T-cell (primary cell): ENCODE data around the gene FHIT. TPM values are rescaled to one million over a fixed set of nuclear protein-coding genes. Genes with fewer than 3 reads are reported as not detected.

Source experiments
- ATAC-seq, 4 experiments: fragments of 200-7000 bp in 3 of 4; fragments of 150-1000 bp in 1 of 4; cut with Tn5 transposase; replicated peaks in 1 of 4; 1 replicate in 3 of 4; 2 replicates in 1 of 4; pipeline ENCODE4 v1.10.0; 2021; ENCODE audit warnings: moderate library complexity in 3 of 4, mild to moderate bottlenecking in 2 of 4, moderate number of reproducible peaks in 1 of 4
- CTCF ChIA-PET, 2 donors: fragments of 300-600 bp; sonication (Branson Sonifier 250); formaldehyde crosslinking; loops; one replicate each; lab custom pipeline; 2022; ENCODE audit warnings: antibody characterized with exemption in 2 of 2; lab: Charles Lee
- POLR2A ChIA-PET, 2 donors: fragments of 300-600 bp; sonication (Branson Sonifier 250); formaldehyde crosslinking; loops; one replicate each; lab custom pipeline; 2022; ENCODE audit warnings: antibody characterized with exemption in 2 of 2; lab: Charles Lee
- DNase-seq, 35 experiments: peaks; one replicate each; pipeline versions ENCODE4 v3.0.0 to v3.0.0-alpha.2; 2013 to 2023
- H3K27ac ChIP-seq: one replicate; pipeline ENCODE4 v1.5.1; 2013; ENCODE audit warnings: low read length
- H3K27me3 ChIP-seq, 2 experiments: replicated peaks in 1 of 2; 1 replicate in 1 of 2; 2 replicates in 1 of 2; pipeline versions ENCODE4 v1.6.1 to v1.7.0; 2013; ENCODE audit warnings: low read length in 1 of 2, mixed read lengths in 1 of 2; ENCODE audit not compliant: control insufficient read depth in 2 of 2, insufficient read depth in 2 of 2; ENCODE audit errors: extremely low read depth in 1 of 2
- H3K36me3 ChIP-seq, 2 donors: 1 replicate in 1 of 2; 2 replicates in 1 of 2; pipeline versions ENCODE4 v1.6.1 to v1.7.0; 2013; ENCODE audit warnings: low read length in 1 of 2; ENCODE audit not compliant: control insufficient read depth in 2 of 2, insufficient read depth in 1 of 2; ENCODE audit errors: extremely low read depth in 1 of 2
- H3K4me1 ChIP-seq, 2 experiments: 1 replicate in 1 of 2; 2 replicates in 1 of 2; pipeline versions ENCODE4 v1.6.1 to v1.7.0; 2013; ENCODE audit warnings: low read length in 2 of 2, mixed read lengths in 1 of 2; ENCODE audit not compliant: insufficient read depth in 2 of 2, control insufficient read depth in 1 of 2; ENCODE audit errors: extremely low read depth in 1 of 2
- H3K4me3 ChIP-seq, 2 donors: 1 replicate in 1 of 2; 2 replicates in 1 of 2; pipeline versions ENCODE4 v1.5.1 to v1.7.0; 2013; ENCODE audit warnings: mild to moderate bottlenecking in 2 of 2, low read length in 1 of 2, moderate library complexity in 1 of 2; ENCODE audit not compliant: control insufficient read depth in 1 of 2; ENCODE audit errors: extremely low read depth in 1 of 2
- H3K9me3 ChIP-seq: 2 replicates; pipeline ENCODE4 v1.7.0; 2013
- H3K27ac Mint-ChIP-seq, 2 donors: one replicate each; pipeline ENCODE4 v1.8.0; 2020 to 2021; ENCODE audit warnings: mild to moderate bottlenecking in 2 of 2, mixed read lengths in 2 of 2
- H3K27me3 Mint-ChIP-seq, 2 donors: one replicate each; pipeline ENCODE4 v1.8.0; 2021 to 2022; ENCODE audit warnings: mixed read lengths in 2 of 2
- H3K36me3 Mint-ChIP-seq: one replicate; pipeline ENCODE4 v1.8.0; 2021; ENCODE audit warnings: mixed read lengths
- H3K4me1 Mint-ChIP-seq, 3 donors: one replicate each; pipeline ENCODE4 v1.8.0; 2020 to 2022; ENCODE audit warnings: mixed read lengths in 3 of 3, mild to moderate bottlenecking in 1 of 3
- H3K4me3 Mint-ChIP-seq, 3 donors: one replicate each; pipeline ENCODE4 v1.8.0; 2020 to 2022; ENCODE audit warnings: mild to moderate bottlenecking in 3 of 3, mixed read lengths in 3 of 3, moderate library complexity in 3 of 3
- H3K9me3 Mint-ChIP-seq, 3 donors: one replicate each; pipeline ENCODE4 v1.8.0; 2020 to 2022; ENCODE audit warnings: mixed read lengths in 3 of 3
- WGBS: methylation state at CpG from one replicate; pipeline ENCODE4 v1.1.5; 2013; ENCODE audit warnings: missing lambda C conversion rate; ENCODE audit not compliant: insufficient coverage; 5-methylcytosine and 5-hydroxymethylcytosine counted together
- total RNA-seq, 35 experiments: library from RNA in 6 of 35; stranded (reverse) in 6 of 35; fragments of 120-200 nt in 1 of 35; gene quantifications; one replicate each; pipeline versions ENCODE4 v1.2.1 to v1.2.4 and lab custom pipeline; 2013 to 2026

The FHIT gene
- total RNA-seq, 5 donors from 2014 or later (not counting 1 experiment from before 2014, with no cell fraction given) = 33.1 to 197 (median 78.3) TPM

- Histone ChIP-seq H3K4me1 (no peaks in the 10 kb centered on the region), H3K9me3 (no peaks in the 10 kb centered on the region), H3K27ac (no peak overlapping the region), H3K36me3 (no peaks in the 10 kb centered on the region), H3K27me3 (no peaks in the 10 kb centered on the region), H3K4me3 (no peak overlapping the region)
- no peak for DNase-seq
- no peak overlapping the region for H3K27ac Mint-ChIP-seq
- WGBS = 100% methylated on average over 1 of the region's 2 CpGs
- ATAC-seq = no peak
- H3K4me3 Mint-ChIP-seq = no peak overlapping the region
- ChIA-PET POLR2A (no interaction called here), CTCF (no interaction called here)
- no peaks in the 10 kb centered on the region for H3K27me3 Mint-ChIP-seq
- H3K9me3 Mint-ChIP-seq = peaks cover 3 to 4% (median 3%) of the 10 kb centered on the region in 3 donors
- H3K36me3 Mint-ChIP-seq = no peaks in the 10 kb centered on the region
- no peaks in the 10 kb centered on the region for H3K4me1 Mint-ChIP-seq
Measured at GRCh38 chr3:60509471-60509870, 741.8 kb downstream of the FHIT start.

GRCh38 chr3:60504827-60505457, 746.3 kb downstream of the FHIT start:
- CTCF ChIA-PET = no interaction called here
- no peaks in the 10 kb centered on the region for H3K36me3 ChIP-seq
- H3K4me1 Mint-ChIP-seq = no peaks in the 10 kb centered on the region
- H3K9me3 ChIP-seq = no peaks in the 10 kb centered on the region
- no peak overlapping the region for H3K4me3 Mint-ChIP-seq
- no peaks in the 10 kb centered on the region for H3K36me3 Mint-ChIP-seq
- no peaks in the 10 kb centered on the region for H3K4me1 ChIP-seq
- no peaks in the 10 kb centered on the region for H3K27me3 Mint-ChIP-seq
- DNase-seq = no peak
- POLR2A ChIA-PET = no interaction called here
- H3K27me3 ChIP-seq = no peaks in the 10 kb centered on the region
- no peak overlapping the region for H3K4me3 ChIP-seq
- peaks cover 3 to 4% (median 3%) of the 10 kb centered on the region in 3 donors for H3K9me3 Mint-ChIP-seq
- 100% methylated on average over 1 of the region's 1 CpG for WGBS
- H3K27ac Mint-ChIP-seq = no peak overlapping the region
- ATAC-seq = no peak
- no peak overlapping the region for H3K27ac ChIP-seq

- no peaks in the 10 kb centered on the region for H3K4me1 ChIP-seq
- ATAC-seq (no peak), DNase-seq (no peak)
- peaks cover 0 to 4% (median 3%) of the 10 kb centered on the region in 3 donors for H3K9me3 Mint-ChIP-seq
- H3K4me1 Mint-ChIP-seq = no peaks in the 10 kb centered on the region
- H3K4me3 ChIP-seq = no peak overlapping the region
- H3K27ac Mint-ChIP-seq = no peak overlapping the region
- no CpG with 5 or more reads among the region's 6 CpGs for WGBS
- no peaks in the 10 kb centered on the region for H3K27me3 Mint-ChIP-seq
- no peaks in the 10 kb centered on the region for H3K27me3 ChIP-seq
- no peaks in the 10 kb centered on the region for H3K36me3 ChIP-seq
- H3K36me3 Mint-ChIP-seq = peaks cover 3% of the 10 kb centered on the region
- no peak overlapping the region for H3K4me3 Mint-ChIP-seq
- ChIA-PET POLR2A (no interaction called here), CTCF (no interaction called here)
- no peak overlapping the region for H3K27ac ChIP-seq
- H3K9me3 ChIP-seq = no peaks in the 10 kb centered on the region
Measured at GRCh38 chr3:60501314-60501713, 749.9 kb downstream of the FHIT start.

GRCh38 chr3:60497902-60498301, 753.4 kb downstream of the FHIT start:
- no peak overlapping the region for H3K4me3 ChIP-seq
- H3K9me3 Mint-ChIP-seq = peaks cover 3 to 8% (median 4%) of the 10 kb centered on the region in 3 donors
- no peaks in the 10 kb centered on the region for H3K4me1 ChIP-seq
- ATAC-seq = no peak
- no peak overlapping the region for H3K27ac ChIP-seq
- H3K4me1 Mint-ChIP-seq = no peaks in the 10 kb centered on the region
- H3K27ac Mint-ChIP-seq = no peak overlapping the region
- CTCF ChIA-PET = no interaction called here
- no peaks in the 10 kb centered on the region for H3K36me3 ChIP-seq
- H3K27me3 Mint-ChIP-seq = peaks cover 0 to 6% of the 10 kb centered on the region in 2 donors
- no CpG with 5 or more reads among the region's 1 CpG for WGBS
- no peaks in the 10 kb centered on the region for H3K27me3 ChIP-seq
- DNase-seq = no peak
- POLR2A ChIA-PET = interaction anchor here in 1 of 2 donors (0.6 kb wide), 1 partner anchor 820 kb away, joined by 8 read pairs; no protein-coding TSS in a partner anchor
- H3K9me3 ChIP-seq = no peaks in the 10 kb centered on the region
- H3K4me3 Mint-ChIP-seq = no peak overlapping the region
- H3K36me3 Mint-ChIP-seq = peaks cover 3% of the 10 kb centered on the region

GRCh38 chr3:60490992-60491391, 760.3 kb downstream of the FHIT start:
- no peaks in the 10 kb centered on the region for H3K36me3 ChIP-seq
- Mint-ChIP-seq H3K4me3 (no peak overlapping the region), H3K27ac (no peak overlapping the region), H3K36me3 (no peaks in the 10 kb centered on the region), H3K27me3 (peaks cover 0 to 6% of the 10 kb centered on the region in 2 donors), H3K4me1 (no peaks in the 10 kb centered on the region), H3K9me3 (peaks cover 0 to 5% (median 4%) of the 10 kb centered on the region in 3 donors)
- ChIA-PET CTCF (no interaction called here), POLR2A (no interaction called here)
- no peaks in the 10 kb centered on the region for H3K9me3 ChIP-seq
- DNase-seq (no peak), ATAC-seq (no peak)
- no peaks in the 10 kb centered on the region for H3K4me1 ChIP-seq
- no CpG with 5 or more reads among the region's 2 CpGs for WGBS
- no peak overlapping the region for H3K27ac ChIP-seq
- H3K27me3 ChIP-seq = no peaks in the 10 kb centered on the region
- H3K4me3 ChIP-seq = no peak overlapping the region

- Histone ChIP-seq H3K4me3 (no peak overlapping the region), H3K36me3 (no peaks in the 10 kb centered on the region), H3K27ac (no peak overlapping the region), H3K27me3 (peaks cover 0 to 3% of the 10 kb centered on the region in 2 experiments), H3K4me1 (no peaks in the 10 kb centered on the region), H3K9me3 (no peaks in the 10 kb centered on the region)
- DNase-seq = no peak
- Mint-ChIP-seq H3K27ac (no peak overlapping the region), H3K4me3 (no peak overlapping the region), H3K9me3 (peaks cover 0 to 10% (median 6%) of the 10 kb centered on the region in 3 donors), H3K27me3 (no peaks in the 10 kb centered on the region), H3K36me3 (no peaks in the 10 kb centered on the region), H3K4me1 (no peaks in the 10 kb centered on the region)
- ATAC-seq = no peak
- CTCF ChIA-PET = interaction anchor here in 1 of 2 donors (0.8 kb wide), 1 partner anchor 10 kb away, joined by 3 read pairs; no protein-coding TSS in a partner anchor
- WGBS = no CpG with 5 or more reads among the region's 2 CpGs
- POLR2A ChIA-PET = no interaction called here
Measured at GRCh38 chr3:60475096-60475495, 776.2 kb downstream of the FHIT start.
